HG03342 (cell line): Measurements from ENCODE around the gene SLC25A34.

Source experiments
- ATAC-seq: cut with Tn5 transposase; IDR thresholded peaks from one replicate; pipeline ENCODE4 v1.9.1; 2021; ENCODE audit warnings: mild to moderate bottlenecking, moderate library complexity; ENCODE audit not compliant: unreplicated experiment

Gene SLC25A34

GRCh38 chr1:15750924-15751323 lies 14.9 kb downstream of the SLC25A34 start:
- ATAC-seq = no peak

- ATAC-seq = no peak
Observed at GRCh38 chr1:15751717-15752116, 15.7 kb downstream of the SLC25A34 start.

- no peak for ATAC-seq
Observed at GRCh38 chr1:15753776-15754175, 17.7 kb downstream of the SLC25A34 start.

GRCh38 chr1:15755021-15755645 lies 19.1 kb downstream of the SLC25A34 start:
- no peak for ATAC-seq

- ATAC-seq = no peak
Observed at GRCh38 chr1:15755646-15756040, 19.6 kb downstream of the SLC25A34 start.

- ATAC-seq = no peak
Observed at GRCh38 chr1:15756143-15757015, 20.3 kb downstream of the SLC25A34 start.

GRCh38 chr1:15757016-15757543 lies 21.0 kb downstream of the SLC25A34 start:
- no peak for ATAC-seq

GRCh38 chr1:15757575-15758342 lies 21.7 kb downstream of the SLC25A34 start:
- no peak for ATAC-seq

- no peak for ATAC-seq
Observed at GRCh38 chr1:15758343-15758931, 22.4 kb downstream of the SLC25A34 start, which contains the start of gene FBLIM1. Gene FBLIM1, plus strand, starts transcription at chr1:15758795. Its CDS starts 6,189 bp downstream, at chr1:15764984.

GRCh38 chr1:15758953-15759661 lies 23.0 kb downstream of the SLC25A34 start:
- ATAC-seq = no peak

- ATAC-seq = no peak
Observed at GRCh38 chr1:15760520-15761211, 24.6 kb downstream of the SLC25A34 start.

- ATAC-seq = no peak
Observed at GRCh38 chr1:15761366-15762128, 25.5 kb downstream of the SLC25A34 start.

- no peak for ATAC-seq
Observed at GRCh38 chr1:15762546-15762945, 26.5 kb downstream of the SLC25A34 start.

GRCh38 chr1:15764269-15764764 lies 28.3 kb downstream of the SLC25A34 start:
- ATAC-seq = no peak

- ATAC-seq = no peak
Observed at GRCh38 chr1:15764890-15765289, 28.8 kb downstream of the SLC25A34 start.

- ATAC-seq = no peak
Observed at GRCh38 chr1:15765495-15766194, 29.6 kb downstream of the SLC25A34 start.

- ATAC-seq = no peak
Observed at GRCh38 chr1:15767941-15768340, 31.9 kb downstream of the SLC25A34 start.

- ATAC-seq = no peak
Observed at GRCh38 chr1:15768388-15768787, 32.3 kb downstream of the SLC25A34 start.
